ENCODE measurements around the gene SLC39A11.
"Not testable (repeated sequence)": the region's sequence is repeated elsewhere in the genome, so short reads cannot be mapped to it uniquely, and the experiment has no call there.

GRCh38 chr17:73067699-73068098 is 24.8 kb downstream of the SLC39A11 start:
- TF ChIP-seq, protein P1, sequence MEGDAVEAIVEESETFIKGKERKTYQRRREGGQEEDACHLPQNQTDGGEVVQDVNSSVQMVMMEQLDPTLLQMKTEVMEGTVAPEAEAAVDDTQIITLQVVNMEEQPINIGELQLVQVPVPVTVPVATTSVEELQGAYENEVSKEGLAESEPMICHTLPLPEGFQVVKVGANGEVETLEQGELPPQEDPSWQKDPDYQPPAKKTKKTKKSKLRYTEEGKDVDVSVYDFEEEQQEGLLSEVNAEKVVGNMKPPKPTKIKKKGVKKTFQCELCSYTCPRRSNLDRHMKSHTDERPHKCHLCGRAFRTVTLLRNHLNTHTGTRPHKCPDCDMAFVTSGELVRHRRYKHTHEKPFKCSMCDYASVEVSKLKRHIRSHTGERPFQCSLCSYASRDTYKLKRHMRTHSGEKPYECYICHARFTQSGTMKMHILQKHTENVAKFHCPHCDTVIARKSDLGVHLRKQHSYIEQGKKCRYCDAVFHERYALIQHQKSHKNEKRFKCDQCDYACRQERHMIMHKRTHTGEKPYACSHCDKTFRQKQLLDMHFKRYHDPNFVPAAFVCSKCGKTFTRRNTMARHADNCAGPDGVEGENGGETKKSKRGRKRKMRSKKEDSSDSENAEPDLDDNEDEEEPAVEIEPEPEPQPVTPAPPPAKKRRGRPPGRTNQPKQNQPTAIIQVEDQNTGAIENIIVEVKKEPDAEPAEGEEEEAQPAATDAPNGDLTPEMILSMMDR (IDR thresholded peaks at IDR 0.05; ENCODE audit: poor library complexity, severe bottlenecking): not testable (repeated sequence)
- not testable (repeated sequence) for TF ChIP-seq RAD21 (conservative IDR thresholded peaks at IDR 0.05)
